ENCODE measurements around the gene S1PR3. TPM values are rescaled to one million over a fixed set of nuclear protein-coding genes. Genes with fewer than 3 reads are reported as not detected.

S1PR3 gene
- total and polyA plus RNA-seq, 9 of the 15 experiments (the other 6 are each of a cell fraction or from before 2014, with no cell fraction given) = 0.03 to 2.0 (median 0.29) TPM

- H3K79me2 ChIP-seq (ENCODE audit: control insufficient read depth, insufficient read depth, low read length) = no peaks in the 10 kb centered on the region
- POLR2A ChIA-PET = no interaction called here
- WGBS (ENCODE audit: insufficient coverage, low coverage, missing lambda C conversion rate) = 17% methylated on average over 5 of the region's 5 CpGs
Measured at GRCh38 chr9:88947581-88948573, 43.4 kb upstream of the S1PR3 start.

More at GRCh38 chr9:88947581-88948573, 43.4 kb upstream of the S1PR3 start:
- no peak overlapping the region for H3K4me2 ChIP-seq (ENCODE audit: insufficient read depth, low read length)
- in situ Hi-C loops (cut with MboI) = no loop called here
- peak; percentile 78 for TF ChIP-seq MAFG (tag; conservative IDR thresholded peaks at IDR 0.05)
- TF ChIP-seq HMGN3 (IDR thresholded peaks at IDR 0.05; ENCODE audit: borderline replicate concordance, extremely low read depth, insufficient read length, low read depth, low read length) = no peak
- TF ChIP-seq MAFK (IDR thresholded peaks at IDR 0.05; ENCODE audit: low read length) = peak; percentile 63
- TF ChIP-seq C11orf30 (IDR thresholded peaks at IDR 0.05; ENCODE audit: low read depth) = peak; percentile 74
- no peak for TF ChIP-seq RBM34 (IDR thresholded peaks at IDR 0.05; ENCODE audit: borderline replicate concordance, insufficient read depth, low read length)
- no peak for TF ChIP-seq PHF20 (IDR thresholded peaks at IDR 0.05; ENCODE audit: partially characterized antibody)
- TF ChIP-seq MAFF (IDR thresholded peaks at IDR 0.05; ENCODE audit: low read length) = peak; percentile 74
- no peak for TF ChIP-seq FOXP4 (CRISPR knock-in tag; IDR thresholded peaks at IDR 0.05; ENCODE audit: borderline replicate concordance)
- no peak for TF ChIP-seq FOXJ2 (tag; IDR thresholded peaks at IDR 0.05)
- peak; percentile 82 for TF ChIP-seq ZNF316 (IDR thresholded peaks at IDR 0.05)
- H3K4me1 ChIP-seq (replicated peaks in 1 of 2; ENCODE audit: control insufficient read depth in 2 of 2, insufficient read depth in 2 of 2, low read length in 2 of 2) = peaks cover 6 to 22% of the 10 kb centered on the region in 2 experiments; a peak in 4 of 5 replicates
- no peak overlapping the region for H3K4me3 ChIP-seq
- intact Hi-C loops (cut with micrococcal nuclease) = no loop called here
- no peak for FAIRE-seq
- no peak overlapping the region for H2AFZ ChIP-seq (ENCODE audit: low read depth, low read length)
- DNase-seq (ENCODE audit: extremely low read depth in 1 of 4, low spot score in 3 of 4) = no peak
- no peaks in the 10 kb centered on the region for H3K27me3 ChIP-seq (ENCODE audit: control insufficient read depth in 2 of 2, insufficient read depth in 2 of 2, low read length in 2 of 2)
- H3K9ac ChIP-seq (ENCODE audit: insufficient read depth in 1 of 2, low read depth in 2 of 2, low read length in 2 of 2) = no peak overlapping the region
- H4K20me1 ChIP-seq (replicated peaks; ENCODE audit: control insufficient read depth, insufficient read depth, low read length) = no peaks in the 10 kb centered on the region; the same call in 1 of the 2 replicates
- ATAC-seq = no peak
- H3K36me3 ChIP-seq (ENCODE audit: control insufficient read depth, insufficient read depth, low read length) = no peaks in the 10 kb centered on the region
- CTCF ChIA-PET (ENCODE audit: low intra/inter-chr PET ratio) = no interaction called here
- no TSS peak for BruUV-seq (replicated peaks)
- no peak overlapping the region for H3K27ac ChIP-seq (ENCODE audit: extremely low read depth, low read depth, low read length)
- H3K9me1 ChIP-seq (ENCODE audit: control insufficient read depth, insufficient read depth, low read length) = peaks cover 4% of the 10 kb centered on the region
- no peaks in the 10 kb centered on the region for H3K9me3 ChIP-seq (replicated peaks; ENCODE audit: control insufficient read depth, insufficient read depth, low read depth, low read length)
